GM19452 (cell line): Measurements from ENCODE around the gene MAGI2.

Experiments used
- ATAC-seq: cut with Tn5 transposase; IDR thresholded peaks from one replicate; pipeline ENCODE4 v1.9.1; 2021; ENCODE audit not compliant: unreplicated experiment

MAGI2 gene

GRCh38 chr7:79180533-79180932 lies 272.9 kb downstream of the MAGI2 start:
- no peak for ATAC-seq

DNA sequence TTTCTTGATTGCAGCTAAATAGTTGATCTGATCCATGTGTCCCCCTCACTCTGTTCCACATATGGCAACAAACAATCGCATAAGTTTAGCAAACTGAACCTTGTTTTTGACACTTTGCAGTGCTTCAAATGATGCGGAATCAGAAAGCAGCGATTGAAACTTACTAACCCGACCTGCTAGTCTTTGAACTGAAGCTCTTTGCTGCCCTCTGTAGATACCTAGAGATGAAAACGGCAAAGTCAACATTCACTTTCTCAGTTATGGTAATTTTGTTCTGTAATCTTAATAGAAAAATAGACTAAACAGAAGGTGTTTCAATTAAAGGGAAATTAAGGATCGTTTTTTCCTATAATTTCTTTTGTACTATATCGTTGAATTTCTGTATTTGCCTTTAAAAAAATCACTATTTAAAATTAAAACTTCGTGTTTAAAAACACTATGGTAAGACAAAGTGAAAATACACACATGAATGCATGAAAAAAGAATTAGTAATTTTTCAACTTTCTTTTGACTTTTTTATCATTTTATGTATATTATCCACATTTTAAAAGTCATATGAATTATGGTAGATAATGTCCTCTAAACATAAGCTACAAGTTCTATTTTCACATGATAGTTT lies 276.5 kb downstream of the MAGI2 start:
- no peak for ATAC-seq

DNA sequence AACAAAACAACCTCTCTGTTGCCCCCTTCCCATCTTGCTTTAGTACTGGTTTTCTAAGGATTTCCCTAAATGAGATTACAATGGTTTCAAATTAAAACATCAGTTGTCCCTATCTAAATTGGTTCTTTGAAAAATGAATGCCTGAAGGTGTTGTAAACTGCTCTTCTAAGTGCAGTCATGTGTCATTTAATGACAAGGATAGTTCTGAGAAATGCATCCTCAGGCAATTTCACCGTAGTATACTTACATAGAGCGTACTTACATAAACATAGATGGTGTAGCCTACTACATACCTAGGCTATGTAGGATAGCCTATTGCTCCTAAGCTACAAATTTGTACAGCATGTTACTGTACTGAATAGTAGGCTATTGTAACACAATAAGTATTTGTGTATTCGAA lies 278.1 kb downstream of the MAGI2 start:
- ATAC-seq, result no peak

DNA sequence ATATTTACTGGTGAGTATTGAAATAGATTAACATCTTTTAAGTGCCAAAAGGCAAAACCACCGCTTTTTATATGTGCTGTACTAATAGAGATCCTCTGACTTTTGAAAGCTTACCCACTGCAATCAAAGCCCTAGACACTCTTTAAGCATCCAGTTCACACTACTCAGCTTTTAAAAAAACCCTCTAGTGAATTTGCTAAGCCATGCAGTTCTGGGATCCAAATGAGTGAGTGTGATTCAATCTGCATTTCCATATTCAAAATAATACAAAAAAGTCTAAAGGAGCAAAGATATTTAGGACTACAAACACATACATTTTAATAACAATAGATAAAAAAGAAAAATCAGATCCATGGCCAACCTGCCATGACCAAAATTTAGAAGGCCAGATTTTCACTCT lies 288.2 kb downstream of the MAGI2 start:
- no peak for ATAC-seq

- no peak for ATAC-seq
These were observed 294.3 kb downstream of the MAGI2 start for GRCh38 chr7:79159040-79159664.

DNA sequence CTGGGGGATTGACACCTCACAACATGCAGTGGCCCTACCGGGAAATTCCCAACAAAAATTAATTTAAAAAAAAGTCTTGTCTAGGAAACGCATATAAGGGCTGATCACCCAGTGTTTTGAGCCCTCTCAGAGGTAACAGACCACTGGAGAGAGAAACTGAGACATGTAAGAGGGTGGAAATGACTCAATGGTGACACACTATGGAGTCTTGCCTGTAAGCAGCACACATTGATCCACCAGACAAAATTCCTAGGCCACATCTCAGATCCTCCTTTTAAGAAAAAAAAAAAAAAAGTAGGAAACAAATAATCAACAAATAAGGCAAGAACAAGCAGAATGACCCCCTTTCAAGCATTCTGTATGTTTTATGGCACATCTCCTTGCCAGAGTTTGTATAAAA lies 296.2 kb downstream of the MAGI2 start:
- no peak for ATAC-seq

DNA sequence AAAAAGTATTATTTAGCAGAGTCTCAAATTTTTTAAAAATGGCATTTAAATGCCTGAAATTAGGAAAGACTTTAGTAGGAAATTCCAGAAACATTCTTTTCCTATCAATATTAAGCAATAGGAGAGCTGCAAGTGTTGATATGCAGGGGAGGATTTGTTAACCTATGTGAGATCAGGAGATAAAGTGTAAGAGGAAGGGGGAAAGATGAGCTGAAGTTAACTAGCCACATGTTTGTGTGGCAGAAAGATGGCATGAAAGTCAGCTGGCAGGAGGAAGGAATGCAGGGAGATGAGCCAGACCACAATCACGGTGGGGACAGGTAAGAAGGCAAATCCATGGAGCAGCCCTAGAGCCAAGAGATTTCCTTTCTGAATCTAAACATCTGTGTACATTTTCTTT lies 303.6 kb downstream of the MAGI2 start:
- ATAC-seq, result no peak

GRCh38 chr7:79142706-79143105 lies 310.8 kb downstream of the MAGI2 start:
- no peak for ATAC-seq

DNA sequence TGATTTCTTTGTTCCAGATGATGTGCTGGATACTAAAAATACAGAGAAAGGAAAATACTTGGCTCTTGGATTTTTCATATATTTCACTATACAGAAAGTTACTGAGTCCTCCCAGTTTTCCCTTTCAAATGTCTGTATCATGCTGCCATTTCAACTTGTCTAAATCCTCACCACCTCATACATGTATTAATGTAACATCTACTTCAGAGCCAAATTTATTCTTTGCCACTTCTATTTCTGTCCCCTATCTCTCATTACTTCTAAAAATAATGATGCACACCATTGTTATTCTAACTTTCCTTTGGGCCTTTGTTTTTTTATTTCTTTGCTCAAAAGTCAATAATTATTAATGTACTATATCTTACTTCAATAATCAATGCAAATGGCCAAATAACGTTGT lies 312.2 kb downstream of the MAGI2 start:
- ATAC-seq, result no peak

GRCh38 chr7:79137942-79138341 lies 315.5 kb downstream of the MAGI2 start:
- no peak for ATAC-seq

GRCh38 chr7:79132844-79133451 lies 320.5 kb downstream of the MAGI2 start:
- no peak for ATAC-seq

- no peak for ATAC-seq
These were observed 322.8 kb downstream of the MAGI2 start for GRCh38 chr7:79130715-79131114.

DNA sequence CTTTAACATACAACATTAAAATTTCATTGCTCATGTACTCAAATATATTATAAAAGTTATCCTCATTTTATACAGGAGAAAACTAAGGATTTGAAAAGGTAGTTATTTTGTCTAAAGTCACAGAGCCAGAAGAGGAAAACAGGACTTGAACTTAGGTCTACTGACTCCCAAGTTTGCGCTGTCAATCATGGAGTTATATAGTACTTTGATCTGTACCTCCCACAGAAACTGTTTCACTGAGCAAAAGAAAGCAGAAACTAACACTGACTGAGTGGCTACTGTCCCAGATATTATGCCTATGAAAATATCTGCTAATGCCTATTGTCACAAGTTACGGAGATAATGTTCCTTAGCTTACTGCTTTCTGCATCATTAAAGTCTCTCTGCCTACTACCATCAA lies 329.1 kb downstream of the MAGI2 start:
- no peak for ATAC-seq

DNA sequence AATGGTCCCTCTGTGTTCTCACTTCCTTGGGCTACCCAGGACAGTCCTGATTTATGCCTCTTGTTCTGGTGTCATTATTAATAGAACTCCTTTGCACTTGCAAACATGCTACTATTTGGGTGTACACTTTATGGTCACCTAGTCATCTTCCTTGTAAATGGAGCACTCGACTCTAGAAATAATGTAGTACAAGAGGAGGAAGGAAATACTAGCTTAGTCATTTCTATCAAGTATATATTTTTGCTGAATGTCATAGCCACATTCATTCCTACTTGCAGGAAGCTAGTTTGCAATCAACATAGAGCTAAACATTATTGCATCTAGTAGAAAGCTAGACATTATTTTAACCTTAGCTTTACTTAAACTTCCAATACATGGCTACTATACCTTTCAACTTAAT lies 335.3 kb downstream of the MAGI2 start:
- ATAC-seq, result no peak

DNA sequence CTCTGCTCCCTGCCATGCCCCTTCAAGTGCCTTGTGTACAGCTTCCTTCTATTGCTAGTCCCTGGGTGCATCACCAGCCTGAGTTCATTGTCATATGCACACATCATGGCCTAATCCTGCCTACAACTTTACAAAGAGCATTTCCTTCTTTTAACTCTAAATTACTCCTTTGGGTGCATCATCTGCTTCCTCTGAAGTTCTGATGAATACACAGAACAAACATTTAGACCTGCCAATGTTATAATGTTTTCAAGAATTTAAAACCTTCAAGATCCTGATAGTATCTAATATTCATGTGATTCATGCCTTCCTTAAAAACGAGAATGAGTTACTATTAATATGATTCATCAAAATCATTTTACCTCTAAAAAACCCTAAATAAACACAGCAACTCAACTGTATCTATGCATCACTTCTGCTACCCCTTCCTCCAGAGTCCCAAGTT lies 357.1 kb downstream of the MAGI2 start:
- no peak for ATAC-seq

- no peak for ATAC-seq
These were observed 360.0 kb downstream of the MAGI2 start for GRCh38 chr7:79093421-79093820.

DNA sequence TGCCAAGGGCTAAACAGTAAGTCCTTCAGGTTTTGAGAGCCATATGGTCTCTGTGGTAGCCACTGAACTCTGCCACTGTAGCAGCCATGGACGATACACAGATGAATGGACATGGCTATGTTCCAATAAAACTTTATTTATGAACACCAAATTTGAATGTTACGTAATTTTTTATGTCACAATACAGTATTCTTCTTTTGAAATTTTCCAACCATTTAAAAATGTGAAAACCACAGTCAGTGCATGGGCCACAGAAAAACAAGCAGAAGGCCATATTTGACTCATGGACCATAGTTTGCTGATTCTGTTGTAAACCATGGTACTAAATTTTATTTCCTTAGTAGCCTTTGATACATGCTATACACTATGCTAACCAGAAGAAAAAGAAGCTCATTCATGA lies 361.8 kb downstream of the MAGI2 start:
- no peak for ATAC-seq

DNA sequence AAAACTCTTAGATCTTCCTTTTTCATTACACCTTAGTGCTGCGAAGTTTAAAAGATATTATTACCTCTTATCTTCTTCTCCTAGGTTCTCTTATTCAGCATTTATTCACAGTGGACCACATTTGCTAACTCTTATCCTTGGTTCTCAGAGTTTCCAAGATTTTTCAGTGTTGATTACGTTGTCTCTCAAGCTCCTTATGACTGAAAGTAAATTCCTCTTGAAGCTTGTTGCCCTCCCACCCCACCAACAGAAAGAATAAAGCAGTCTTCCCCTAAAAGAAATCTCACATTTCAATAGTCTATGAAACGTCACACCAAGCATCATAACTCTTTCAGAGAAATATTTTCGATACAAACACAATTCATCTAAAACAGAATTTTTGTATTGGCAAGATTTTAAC lies 362.5 kb downstream of the MAGI2 start:
- ATAC-seq, result no peak

- ATAC-seq, result no peak
These were observed 362.9 kb downstream of the MAGI2 start for GRCh38 chr7:79090543-79090942.

DNA sequence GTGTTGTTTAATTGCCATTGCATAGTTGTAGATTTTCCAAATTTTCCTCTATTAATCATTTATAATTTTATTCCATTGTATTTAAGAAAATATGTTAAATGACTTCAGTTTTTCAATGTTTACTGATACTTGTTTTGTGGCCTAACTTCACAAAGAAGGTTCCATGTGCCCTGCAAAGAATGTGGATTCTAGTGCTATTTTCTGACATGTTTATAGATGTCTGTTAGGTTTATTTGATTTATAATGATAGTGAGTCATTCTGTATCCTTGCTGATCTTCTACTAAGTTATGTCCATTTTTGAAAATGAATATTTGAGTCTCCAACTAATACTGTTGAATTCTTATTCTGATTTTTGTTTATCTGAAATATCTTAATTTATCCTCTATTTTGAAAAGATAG lies 369.0 kb downstream of the MAGI2 start:
- no peak for ATAC-seq

GRCh38 chr7:79079919-79080554 lies 373.4 kb downstream of the MAGI2 start:
- no peak for ATAC-seq

GRCh38 chr7:79078273-79078672 lies 375.2 kb downstream of the MAGI2 start:
- ATAC-seq, result no peak
